Colonic mucosa (tissue), 4 donors: ENCODE results near the gene DNAJC8. TPM values are rescaled to one million over a fixed set of nuclear protein-coding genes. Genes with fewer than 3 reads are reported as not detected.

Experiments
- DNase-seq: peaks from one replicate; pipeline ENCODE4 v3.0.0-alpha.2; 2020
- H3K27ac ChIP-seq: fragments of 200-600 bp; one replicate; pipeline ENCODE4 v1.8.0; 2021
- H3K27me3 ChIP-seq: fragments of 200-600 bp; one replicate; pipeline ENCODE4 v1.8.0; 2021
- H3K36me3 ChIP-seq: fragments of 200-600 bp; one replicate; pipeline ENCODE4 v1.8.0; 2021
- H3K4me1 ChIP-seq: fragments of 200-600 bp; one replicate; pipeline ENCODE4 v1.8.0; 2021; ENCODE audit warnings: mild to moderate bottlenecking
- H3K4me3 ChIP-seq: fragments of 200-600 bp; one replicate; pipeline ENCODE4 v1.8.0; 2021
- H3K9ac ChIP-seq, 2 donors: one replicate each; pipeline ENCODE4 v1.7.0; 2013; ENCODE audit warnings: control low read depth in 2 of 2, low read depth in 2 of 2, low read length in 2 of 2
- H3K9me3 ChIP-seq: fragments of 200-600 bp; one replicate; pipeline ENCODE4 v1.8.0; 2021
- CTCF ChIP-seq: fragments of 200-600 bp; IDR thresholded peaks from one replicate; pipeline ENCODE4 v1.8.0; 2022; ENCODE audit warnings: antibody characterized with exemption, mild to moderate bottlenecking
- intact Hi-C: fragments of 100-400 bp; cut with DNase I; formaldehyde crosslinking; loops from one replicate; pipeline ENCODE4 v1.14.1; 2022
- total RNA-seq, 2 donors: library from RNA; stranded (reverse); fragmentation: NEBNext Ultra II Directional in 1 of 2; extraction: Animal tissue kit (Norgen Biotek cat#: 25700) in 1 of 2; gene quantifications; one replicate each; pipeline ENCODE4 v1.2.1, GENCODE V29; 2021
- donor health status: healthy.
- donor health status: DM: no; HTN: no; CAD: no.
- donor health status: DM: no; HTN: no; CAD: no.

DNAJC8 gene
- total RNA-seq, 2 donors from 2014 or later = 53.1 to 57.2 TPM

- H3K9ac ChIP-seq = no peak overlapping the region
- H3K9me3 ChIP-seq = no peaks in the 10 kb centered on the region
- intact Hi-C loops = no loop called here
- no peak for DNase-seq
- H3K36me3 ChIP-seq = no peaks in the 10 kb centered on the region
- TF ChIP-seq CTCF = no peak
- no peak overlapping the region for H3K4me3 ChIP-seq
- no peak overlapping the region for H3K27ac ChIP-seq
- H3K4me1 ChIP-seq = peaks cover 11% of the 10 kb centered on the region
- no peaks in the 10 kb centered on the region for H3K27me3 ChIP-seq
Observed at GRCh38 chr1:28266920-28267322, 34.1 kb upstream of the DNAJC8 start.

GRCh38 chr1:28265577-28265976 is 32.7 kb upstream of the DNAJC8 start:
- no peak overlapping the region for H3K27ac ChIP-seq
- intact Hi-C loops = no loop called here
- no peaks in the 10 kb centered on the region for H3K27me3 ChIP-seq
- no peak overlapping the region for H3K9ac ChIP-seq
- no peak for TF ChIP-seq CTCF
- H3K4me3 ChIP-seq = no peak overlapping the region
- no peaks in the 10 kb centered on the region for H3K9me3 ChIP-seq
- H3K4me1 ChIP-seq = peaks cover 20% of the 10 kb centered on the region
- H3K36me3 ChIP-seq = no peaks in the 10 kb centered on the region
- DNase-seq = no peak

- Histone ChIP-seq H3K36me3 (no peaks in the 10 kb centered on the region), H3K27ac (no peak overlapping the region), H3K9me3 (no peaks in the 10 kb centered on the region), H3K4me3 (no peak overlapping the region), H3K4me1 (peaks cover 20% of the 10 kb centered on the region), H3K27me3 (no peaks in the 10 kb centered on the region), H3K9ac (no peak overlapping the region)
- intact Hi-C loops = no loop called here
- no peak for TF ChIP-seq CTCF
- no peak for DNase-seq
Observed at GRCh38 chr1:28264897-28265296, 32.1 kb upstream of the DNAJC8 start.

GRCh38 chr1:28260803-28261174 is 28.0 kb upstream of the DNAJC8 start:
- Histone ChIP-seq H3K9me3 (no peaks in the 10 kb centered on the region), H3K27me3 (no peaks in the 10 kb centered on the region), H3K9ac (peak overlapping the region in 1 of 2 donors; percentile 84), H3K4me3 (peak overlapping the region; percentile 84), H3K4me1 (peaks cover 20% of the 10 kb centered on the region), H3K27ac (no peak overlapping the region), H3K36me3 (no peaks in the 10 kb centered on the region)
- no peak for DNase-seq
- intact Hi-C loops = no loop called here
- TF ChIP-seq CTCF = no peak

- intact Hi-C loops = no loop called here
- Histone ChIP-seq H3K4me1 (peaks cover 20% of the 10 kb centered on the region), H3K9ac (peak overlapping the region; percentile 84 to 90), H3K27me3 (no peaks in the 10 kb centered on the region), H3K27ac (peak overlapping the region; percentile 77), H3K36me3 (no peaks in the 10 kb centered on the region), H3K4me3 (peak overlapping the region; percentile 84), H3K9me3 (no peaks in the 10 kb centered on the region)
- DNase-seq = peak; percentile 78
- TF ChIP-seq CTCF = no peak
Observed at GRCh38 chr1:28259934-28260802, 27.3 kb upstream of the DNAJC8 start.
